ENCODE measurements around the gene KLRF1. TPM values are rescaled to one million over a fixed set of nuclear protein-coding genes. Genes with fewer than 3 reads are reported as not detected.

Gene KLRF1, protein sequence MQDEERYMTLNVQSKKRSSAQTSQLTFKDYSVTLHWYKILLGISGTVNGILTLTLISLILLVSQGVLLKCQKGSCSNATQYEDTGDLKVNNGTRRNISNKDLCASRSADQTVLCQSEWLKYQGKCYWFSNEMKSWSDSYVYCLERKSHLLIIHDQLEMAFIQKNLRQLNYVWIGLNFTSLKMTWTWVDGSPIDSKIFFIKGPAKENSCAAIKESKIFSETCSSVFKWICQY
- polyA plus RNA-seq (ENCODE audit: insufficient read length in 4 of 4): 1 to 10 TPM in 1 of 4 donors, under 1 TPM in 3; 0.66 to 1.5 (median 0.72) TPM

DNA sequence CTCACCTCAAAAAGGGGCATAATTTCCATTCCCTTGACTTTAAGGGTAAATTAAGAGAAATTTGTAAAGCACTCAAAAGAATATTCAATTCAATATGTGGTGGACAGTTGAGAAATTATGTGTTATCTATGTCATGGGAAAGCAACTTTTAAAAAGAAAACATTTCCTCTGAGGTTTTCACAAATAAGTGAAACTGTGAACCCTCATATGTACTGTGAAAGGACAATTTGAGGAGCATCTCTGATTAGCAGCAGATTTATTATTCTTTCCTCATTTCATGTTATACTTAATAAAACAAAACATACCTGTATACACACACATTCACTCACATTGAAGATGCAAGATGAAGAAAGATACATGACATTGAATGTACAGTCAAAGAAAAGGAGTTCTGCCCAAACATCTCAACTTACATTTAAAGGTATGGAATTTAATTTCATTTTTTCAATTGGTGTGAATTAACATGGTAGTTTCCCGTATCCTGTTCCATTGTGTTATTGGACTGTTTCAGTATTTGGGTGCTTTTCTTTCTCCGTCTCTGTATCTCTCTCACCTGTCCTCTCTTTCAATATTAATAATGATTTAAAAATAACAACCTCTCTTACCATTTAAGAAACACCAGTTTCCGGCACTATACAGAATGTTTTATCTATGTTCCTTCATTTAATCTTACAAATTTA, at the start of gene KLRF1:
KLRF1 (plus strand) TSS at position 273 of the 680 bp plus-strand sequence; CDS start at position 337, 64 bp downstream.
- DNase-seq (ENCODE audit: low read depth in 4 of 4, low spot score in 2 of 4): no peak

DNA sequence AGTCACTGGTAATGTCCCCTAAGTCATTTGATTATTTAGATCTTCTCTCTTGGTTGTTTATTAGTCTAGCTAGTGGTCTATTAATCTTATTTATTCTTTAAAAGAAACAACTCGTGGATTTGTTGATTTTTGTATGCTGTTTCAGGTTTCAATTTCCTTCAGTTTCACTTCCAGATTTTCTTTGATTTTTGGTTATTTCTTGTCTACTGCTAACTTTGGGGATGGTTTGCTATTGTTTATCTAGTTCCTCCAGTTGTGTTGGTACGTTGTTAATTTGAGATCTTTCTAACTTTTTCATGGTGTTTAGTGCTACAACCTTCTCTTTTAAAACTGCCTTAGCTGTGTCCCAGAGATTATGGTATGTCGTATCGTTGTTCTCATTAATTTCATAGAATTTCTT, 48.1 kb upstream of the KLRF1 start:
- DNase-seq (ENCODE audit: low read depth in 4 of 4, low spot score in 2 of 4): no peak

DNA sequence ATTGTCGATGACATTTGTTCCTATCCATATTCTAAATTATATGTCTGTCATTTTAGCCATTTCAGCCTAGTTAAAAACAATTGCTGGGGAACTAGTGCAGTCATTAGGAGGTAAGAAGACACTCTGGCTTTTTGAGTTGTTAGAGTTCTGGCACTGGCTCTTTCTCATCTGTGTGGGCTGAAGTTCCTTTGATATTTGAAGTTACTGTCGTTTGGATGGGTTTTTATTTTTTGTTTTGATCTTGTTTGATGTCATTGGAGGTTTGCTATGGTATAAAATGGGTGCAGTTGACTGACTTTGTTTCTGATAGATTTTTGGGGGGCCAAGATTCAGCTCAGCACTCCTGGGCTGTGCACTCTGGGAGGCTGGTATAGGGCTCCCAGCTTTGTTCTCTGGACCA, 45.9 kb upstream of the KLRF1 start:
- DNase-seq (ENCODE audit: low read depth in 4 of 4, low spot score in 2 of 4): no peak

DNA sequence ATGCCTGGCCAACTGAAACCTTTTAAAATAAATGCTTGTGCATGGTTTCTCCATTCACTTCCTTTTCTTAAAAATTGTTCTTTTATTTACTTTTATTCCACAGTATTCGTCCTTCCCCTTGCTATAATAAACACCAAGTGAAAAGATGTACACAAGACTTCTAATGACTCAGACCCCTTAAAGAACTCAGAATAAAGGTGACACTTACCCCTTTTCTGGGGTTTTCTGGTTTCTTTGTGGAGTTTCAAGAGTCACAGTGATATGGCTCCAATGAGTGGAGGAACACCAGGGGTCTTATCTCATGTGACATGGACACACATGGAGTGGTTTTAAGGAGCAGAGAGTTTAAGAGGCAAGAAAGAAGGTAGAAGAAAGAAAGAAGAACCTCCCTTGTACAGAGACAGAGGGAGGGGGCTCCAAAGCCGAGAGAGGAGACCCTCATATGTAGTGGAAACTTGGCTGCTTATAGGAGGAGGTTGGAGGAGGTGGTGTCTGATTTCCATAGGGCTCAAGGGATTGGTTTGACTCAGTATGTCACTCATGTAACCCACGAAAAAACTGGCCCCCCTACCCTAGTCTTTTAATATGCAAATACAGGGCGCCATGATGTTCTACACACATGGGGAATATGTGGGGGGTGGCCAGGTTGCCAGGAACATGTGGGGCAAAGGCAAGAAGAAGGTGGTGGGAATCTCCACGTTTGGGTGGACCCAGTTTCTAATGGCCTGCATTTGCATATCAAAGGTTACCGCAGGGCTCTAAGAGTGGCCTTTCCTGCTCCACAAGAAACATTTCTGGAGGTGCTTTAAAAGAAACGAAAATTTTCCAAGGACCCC, 44.5 kb upstream of the KLRF1 start:
- no peak for DNase-seq (ENCODE audit: low read depth in 4 of 4, low spot score in 2 of 4)

DNA sequence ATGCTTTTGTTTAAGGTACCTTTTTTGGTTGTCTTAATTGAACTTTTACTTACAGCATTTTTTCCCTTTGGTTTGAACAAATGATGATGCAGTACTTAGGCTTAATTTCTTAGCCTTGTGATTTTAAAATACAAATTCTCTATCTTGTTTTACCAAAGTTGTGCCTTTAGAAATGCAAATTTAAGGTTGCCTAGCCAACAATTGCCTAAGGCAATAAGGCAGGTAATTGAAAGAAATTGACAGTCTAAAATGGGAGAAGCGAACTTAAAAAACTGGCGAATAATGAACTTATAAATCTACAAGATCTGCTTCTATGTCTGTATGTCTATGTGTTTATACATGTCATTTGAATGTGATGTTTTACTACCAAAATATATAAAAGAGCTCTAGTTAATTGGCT, 43.0 kb upstream of the KLRF1 start:
- DNase-seq (ENCODE audit: low read depth in 4 of 4, low spot score in 2 of 4): no peak

DNA sequence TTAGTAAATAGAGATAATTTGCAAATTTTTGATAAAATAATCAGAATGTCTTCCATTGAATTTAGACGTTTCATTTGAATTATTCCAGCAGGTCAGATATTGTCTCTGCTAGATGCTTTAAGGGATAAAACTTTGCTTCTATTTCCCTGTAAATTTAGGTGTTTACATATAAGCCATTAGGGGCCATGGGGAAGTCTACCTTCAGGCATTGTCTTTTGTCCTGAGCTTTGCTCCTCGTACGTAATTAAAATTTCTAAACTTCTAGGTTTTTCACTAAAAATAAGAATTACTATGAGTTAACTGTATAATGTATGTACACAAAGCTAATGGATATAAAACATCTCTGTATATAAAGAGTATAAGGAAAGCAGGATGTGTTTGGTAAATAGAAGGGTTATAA, 42.5 kb upstream of the KLRF1 start:
- DNase-seq (ENCODE audit: low read depth in 4 of 4, low spot score in 2 of 4): no peak

DNA sequence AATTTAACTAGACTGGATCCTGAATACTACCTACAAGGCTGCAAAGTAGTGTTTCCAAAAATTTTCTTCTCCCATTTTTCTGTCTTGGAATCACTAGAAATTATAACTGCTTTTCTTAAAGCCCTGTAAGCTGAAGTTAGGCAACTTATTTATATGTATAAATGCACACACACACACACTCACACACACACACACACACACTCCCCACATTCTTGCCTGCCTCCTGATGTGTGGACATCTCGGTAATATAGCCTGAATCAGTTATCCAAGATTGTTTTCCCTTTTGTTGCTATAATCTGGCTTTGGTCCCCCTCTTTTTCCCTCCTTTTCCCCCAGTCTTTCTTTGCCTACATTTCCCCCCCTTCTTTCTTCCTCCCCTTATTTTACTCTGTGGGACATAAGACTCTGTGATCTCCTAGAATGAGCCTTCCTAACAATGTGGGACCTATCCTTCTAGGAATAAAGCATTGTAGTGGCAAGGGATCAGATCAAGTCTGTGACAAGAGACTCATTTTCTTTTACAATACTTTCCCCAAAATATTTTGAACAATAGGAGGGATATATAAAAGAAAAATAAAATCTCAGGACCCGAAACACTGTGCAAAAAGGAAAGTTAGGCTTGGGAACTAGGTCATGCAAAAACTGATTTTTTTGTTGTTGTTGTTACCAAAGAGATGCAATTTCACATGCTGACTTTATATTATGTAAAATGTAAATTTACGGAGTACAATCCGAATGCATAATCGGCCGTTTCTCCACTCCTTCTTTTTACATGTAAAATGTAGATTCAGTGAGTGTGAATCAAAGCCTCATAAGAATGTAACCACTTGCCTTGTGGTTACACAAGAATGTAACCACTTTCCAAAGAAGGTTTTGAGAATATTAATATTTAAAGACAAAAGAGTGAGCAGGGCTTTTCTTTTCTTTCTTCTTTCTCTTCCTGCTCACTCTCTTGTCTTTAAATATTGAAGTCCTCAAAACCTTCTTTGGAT, 40.3 kb upstream of the KLRF1 start:
- DNase-seq (ENCODE audit: low read depth in 4 of 4, low spot score in 2 of 4): no peak

DNA sequence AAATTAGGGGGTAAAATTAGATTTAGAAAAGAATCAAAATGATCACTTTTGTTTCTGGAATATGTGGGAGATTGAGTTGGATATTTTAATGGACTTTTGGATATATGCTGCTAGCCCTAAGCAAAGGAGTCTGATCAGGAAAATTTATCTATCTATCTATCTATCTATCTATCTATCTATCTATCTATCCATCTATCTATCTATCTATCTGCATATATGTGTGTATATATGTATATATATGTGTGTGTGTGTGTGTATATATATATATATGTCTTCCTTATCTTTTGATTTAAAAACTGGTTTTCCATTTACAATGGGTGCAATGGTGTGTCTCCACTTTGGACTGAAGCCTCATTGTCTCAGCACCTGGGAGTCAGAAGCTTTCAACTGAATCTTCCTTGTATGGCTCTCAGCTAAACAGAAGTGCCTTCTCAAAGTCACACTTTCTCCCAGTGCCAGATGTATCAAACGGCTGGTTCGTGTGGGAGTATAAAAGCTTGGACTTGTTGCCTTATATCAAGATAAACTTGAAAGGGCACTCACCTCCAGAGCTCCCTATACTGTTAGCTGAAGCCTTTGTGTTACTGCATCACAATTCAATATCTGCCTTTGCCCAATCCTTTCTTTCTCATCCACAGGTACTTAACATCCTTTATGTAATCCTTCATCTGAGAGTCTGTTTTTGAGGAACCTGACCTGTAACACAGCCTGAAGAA, 34.9 kb upstream of the KLRF1 start:
- no peak for DNase-seq (ENCODE audit: low read depth in 4 of 4, low spot score in 2 of 4)

DNA sequence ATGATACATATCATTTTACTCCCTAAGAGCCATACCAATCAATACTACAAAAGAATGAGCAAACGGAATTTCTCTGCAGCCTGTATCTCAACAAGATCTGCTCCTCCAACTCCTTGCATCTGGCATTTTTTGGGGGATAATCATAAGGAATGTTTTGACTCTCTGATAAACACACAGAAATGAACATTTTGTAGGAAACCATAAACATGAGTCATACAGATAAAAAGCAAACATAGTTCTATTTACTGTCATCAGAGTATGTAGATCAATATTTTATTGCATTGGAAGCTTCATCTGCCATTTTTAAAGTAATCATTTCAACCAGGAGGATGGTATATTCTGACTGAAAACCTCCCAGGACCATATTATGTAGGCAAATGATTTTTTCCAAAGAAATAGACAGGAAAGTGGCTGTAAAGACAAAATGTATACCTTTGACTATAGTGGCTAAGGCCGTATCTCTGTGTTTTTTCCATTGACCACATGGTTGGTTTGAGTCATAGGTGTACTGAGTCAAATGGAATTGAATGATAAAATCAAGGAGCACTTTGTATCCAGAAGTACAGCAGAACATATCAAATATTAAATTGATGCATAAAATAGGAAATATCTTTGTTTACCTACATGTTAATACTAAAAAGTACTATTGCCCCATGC, 34.2 kb upstream of the KLRF1 start:
- DNase-seq (ENCODE audit: low read depth in 4 of 4, low spot score in 2 of 4): no peak

DNA sequence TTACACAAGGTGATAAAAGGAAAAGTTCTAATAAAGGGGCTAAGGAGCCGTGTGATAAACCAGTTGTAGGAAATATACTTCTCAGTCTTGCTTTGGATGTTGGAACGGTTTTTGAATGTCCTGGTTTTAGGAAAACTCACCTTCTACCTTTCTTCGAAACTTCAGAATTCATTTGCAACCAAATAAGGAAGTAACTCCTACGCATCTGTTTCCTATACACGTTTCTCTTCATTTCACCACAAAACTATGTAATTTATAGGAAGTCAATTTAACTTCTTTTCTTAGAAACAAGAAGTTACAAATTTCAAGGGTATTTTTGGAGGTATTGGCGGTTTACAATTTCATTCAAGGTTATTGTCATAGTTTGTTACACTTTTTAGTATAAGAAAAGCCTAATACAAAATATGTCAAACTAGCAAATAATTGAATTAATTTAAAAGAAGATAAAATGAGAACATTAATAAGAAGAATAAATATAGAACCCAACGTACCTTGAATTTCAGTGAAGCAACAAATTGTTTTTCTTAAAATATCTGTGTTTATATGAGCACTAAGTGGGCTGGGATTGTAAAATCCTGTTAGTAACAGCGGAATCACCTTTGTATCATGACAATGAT, 33.4 kb upstream of the KLRF1 start:
- no peak for DNase-seq (ENCODE audit: low read depth in 4 of 4, low spot score in 2 of 4)

DNA sequence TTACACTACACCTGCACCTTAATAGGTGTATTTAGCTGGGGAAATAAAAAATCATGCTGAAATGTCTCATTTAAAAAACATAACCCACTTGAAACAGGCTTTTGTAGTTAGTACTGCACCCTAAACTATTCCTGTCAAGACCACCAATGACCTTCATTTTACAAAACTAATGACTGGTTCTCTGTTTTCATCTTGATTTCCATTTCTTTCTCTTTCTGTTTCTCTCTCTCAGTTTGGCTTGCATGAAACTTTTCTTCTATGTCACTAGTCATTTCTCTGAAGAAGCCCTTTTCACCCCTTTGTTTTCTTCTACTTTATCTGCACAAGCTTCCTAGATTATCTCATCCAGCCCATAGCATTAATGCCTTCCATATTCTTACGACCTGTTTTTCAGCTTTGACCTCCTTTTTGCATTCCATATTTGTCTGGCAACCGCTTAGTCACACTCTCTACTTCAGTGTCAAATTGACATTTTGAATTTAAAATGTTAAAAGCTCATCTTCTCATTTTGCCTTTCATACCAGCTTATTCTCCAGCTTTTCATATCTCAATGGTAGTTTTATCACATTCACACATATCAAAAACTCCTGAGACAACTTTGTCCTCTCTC, 32.7 kb upstream of the KLRF1 start:
- no peak for DNase-seq (ENCODE audit: low read depth in 4 of 4, low spot score in 2 of 4)

DNA sequence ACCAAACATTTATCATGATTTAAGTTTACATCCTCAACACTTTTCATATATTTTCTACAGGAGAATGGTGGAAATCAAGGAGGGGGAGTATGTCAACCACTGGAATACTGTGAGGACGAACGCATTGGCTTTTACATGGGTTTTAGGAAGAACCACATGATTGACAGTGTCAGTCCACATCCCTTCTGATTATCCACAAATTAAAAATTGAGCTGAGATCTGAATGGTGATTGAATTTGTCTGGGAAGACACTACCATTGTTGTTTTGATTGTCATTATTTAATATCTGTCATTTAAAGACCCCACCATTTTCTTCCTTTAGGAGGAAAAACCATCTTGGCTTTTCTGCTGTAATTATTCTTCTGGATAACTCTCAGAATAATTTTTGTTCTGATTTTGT, 31.3 kb upstream of the KLRF1 start:
- DNase-seq (ENCODE audit: low read depth in 4 of 4, low spot score in 2 of 4): no peak

DNA sequence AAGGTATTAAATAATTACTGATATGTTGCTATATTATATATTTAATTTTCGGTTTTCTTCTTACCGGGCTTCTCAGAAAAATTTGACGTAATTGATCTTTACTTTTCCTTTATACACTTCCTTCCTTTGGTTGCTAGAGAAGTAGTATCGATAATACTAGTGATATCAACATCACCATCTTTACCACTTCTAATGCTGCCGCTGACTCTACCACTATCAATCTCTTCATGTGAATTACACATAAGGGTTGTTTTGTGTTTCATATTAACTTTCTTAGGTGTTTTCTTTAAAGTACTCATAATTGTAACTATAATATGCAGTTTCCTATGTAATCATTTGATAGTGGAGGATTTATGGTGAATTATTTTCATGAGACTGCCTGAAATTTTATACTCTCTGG, 30.9 kb upstream of the KLRF1 start:
- no peak for DNase-seq (ENCODE audit: low read depth in 4 of 4, low spot score in 2 of 4)

DNA sequence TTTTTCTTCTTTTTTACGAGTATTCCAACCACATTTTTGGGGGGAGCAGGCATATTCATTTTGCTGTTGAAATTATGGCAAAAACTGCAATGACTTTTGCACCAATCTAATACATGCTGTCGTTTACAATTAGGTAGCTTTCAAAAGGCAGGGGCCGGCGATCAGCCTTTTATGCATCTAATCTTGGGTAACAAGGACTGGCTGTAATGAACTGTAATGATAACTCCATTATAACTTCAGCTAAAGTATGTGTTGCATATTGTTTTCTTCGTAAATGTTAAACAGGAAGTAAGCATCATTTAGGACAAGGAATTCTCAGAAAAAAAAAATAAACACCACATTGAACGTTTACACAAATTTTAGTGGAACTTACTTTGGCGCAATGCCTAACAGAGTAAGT, 30.3 kb upstream of the KLRF1 start:
- no peak for DNase-seq (ENCODE audit: low read depth in 4 of 4, low spot score in 2 of 4)

DNA sequence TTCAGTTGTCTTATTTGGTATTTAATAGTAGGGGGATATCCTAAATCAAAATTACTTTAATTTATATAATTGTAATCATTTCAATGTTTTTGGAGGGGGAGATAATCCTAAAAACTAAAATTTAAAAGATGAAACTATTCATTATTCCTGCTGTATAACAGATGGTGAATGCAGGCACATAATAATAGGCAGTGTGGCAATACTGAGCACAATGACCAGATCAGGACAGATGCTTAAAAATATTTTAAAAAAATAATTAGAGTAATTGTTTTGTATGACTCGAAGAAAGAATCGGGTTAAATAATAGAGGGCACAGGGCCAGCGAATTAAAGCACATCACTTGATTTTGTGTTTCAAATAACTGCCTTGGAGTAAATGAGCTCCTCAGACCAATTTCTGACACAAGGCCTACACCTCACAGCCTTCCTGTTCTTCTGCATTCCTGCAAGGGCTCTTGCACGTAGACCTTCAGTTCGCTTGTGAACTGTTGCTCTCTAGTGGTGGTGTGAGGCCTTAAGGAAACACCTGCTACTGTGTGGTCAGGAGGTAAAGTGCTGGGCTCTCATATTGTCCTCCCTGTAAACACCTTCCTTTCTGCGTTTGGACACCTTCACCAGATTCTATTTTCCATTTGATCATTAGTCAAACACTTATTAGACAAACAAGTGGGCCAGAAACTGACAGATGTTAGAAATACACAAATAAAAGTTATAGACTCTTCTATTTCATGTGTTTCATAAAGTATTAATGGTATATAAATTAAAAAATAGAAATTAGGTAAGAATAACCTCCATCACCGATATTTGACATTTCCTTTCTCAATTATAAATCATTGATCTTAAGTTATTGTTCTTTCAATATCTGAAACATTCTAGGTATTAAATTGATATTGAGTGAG, 29.3 kb upstream of the KLRF1 start:
- DNase-seq (ENCODE audit: low read depth in 4 of 4, low spot score in 2 of 4): peak in 3 of 4 donors; percentile 7 to 66 (median 18)

DNA sequence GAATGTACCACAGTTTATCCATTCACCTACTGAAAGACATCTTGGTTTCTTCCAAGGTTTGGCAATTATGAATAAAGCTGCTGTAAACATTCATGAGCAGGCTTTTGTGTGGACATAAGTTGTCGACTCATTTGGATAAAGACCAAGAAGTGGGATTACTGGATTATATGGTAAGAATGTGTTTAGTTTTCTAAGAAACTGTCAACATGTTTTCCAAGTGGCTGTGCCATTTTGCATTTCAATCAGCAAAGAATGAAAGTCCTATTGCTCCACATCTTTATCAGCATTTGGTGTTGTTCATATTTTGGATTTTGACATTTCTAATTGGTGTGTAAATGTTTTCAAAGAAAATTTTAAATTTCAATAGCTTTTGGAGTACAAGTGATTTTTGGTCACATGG, 27.3 kb upstream of the KLRF1 start:
- no peak for DNase-seq (ENCODE audit: low read depth in 4 of 4, low spot score in 2 of 4)

DNA sequence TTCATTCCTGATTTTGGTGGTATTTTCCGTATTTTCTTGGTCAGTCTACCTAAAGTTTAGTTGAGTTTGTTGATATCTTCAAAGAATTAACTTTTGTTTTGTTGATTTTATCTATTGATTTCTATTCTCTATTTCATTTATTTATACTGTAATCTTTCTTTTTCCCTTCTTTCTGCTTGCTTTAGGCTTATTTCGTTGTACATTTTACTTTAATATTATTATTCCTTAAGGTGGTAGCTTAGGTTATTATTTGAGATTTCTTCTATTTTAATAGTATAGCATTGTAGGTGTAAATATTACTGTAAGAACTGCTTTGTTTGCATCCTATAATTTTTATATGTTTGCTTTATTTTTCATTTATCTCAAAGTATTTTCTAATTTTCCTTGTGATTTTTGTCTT, 21.4 kb upstream of the KLRF1 start:
- DNase-seq (ENCODE audit: low read depth in 4 of 4, low spot score in 2 of 4): no peak
